Right atrium auricular region (tissue), 2 donors: ENCODE data around the gene LRRC55. TPM values are rescaled to one million over a fixed set of nuclear protein-coding genes. Genes with fewer than 3 reads are reported as not detected.

Experiments
- DNase-seq: peaks from one replicate; pipeline ENCODE4 v3.0.0-alpha.2; 2019; ENCODE audit warnings: low spot score
- H3K27ac ChIP-seq, 2 donors: fragments of 200-600 bp; sonication (generic); 1 replicate in 1 of 2; 2 replicates in 1 of 2; pipeline ENCODE4 v1.5.1; 2016 to 2019
- H3K27me3 ChIP-seq, 2 donors: fragments of 200-600 bp; sonication (generic); one replicate each; pipeline versions ENCODE4 v1.5.1 to v1.6.0; 2017 to 2019
- H3K36me3 ChIP-seq: fragments of 200-600 bp; sonication (generic); one replicate; pipeline ENCODE4 v1.5.1; 2016
- H3K4me1 ChIP-seq, 2 donors: fragments of 200-600 bp; sonication (generic); one replicate each; pipeline versions ENCODE4 v1.5.1 to v1.6.0; 2017 to 2019
- H3K4me3 ChIP-seq, 2 donors: fragments of 200-600 bp; sonication (generic); 1 replicate in 1 of 2; 2 replicates in 1 of 2; pipeline ENCODE4 v1.5.1; 2017 to 2019; ENCODE audit warnings: mild to moderate bottlenecking in 1 of 2, moderate library complexity in 1 of 2
- H3K9me3 ChIP-seq, 2 donors: fragments of 200-600 bp; sonication (generic); one replicate each; pipeline ENCODE4 v1.5.1; 2019
- CTCF ChIP-seq, 2 donors: fragments of 200-600 bp; sonication (generic); IDR thresholded peaks; one replicate each; pipeline ENCODE4 v1.5.1; 2019; ENCODE audit warnings: antibody characterized with exemption in 2 of 2
- total RNA-seq, 2 donors: library from RNA; depleted of rRNA; stranded (reverse); fragments of >200 nt; gene quantifications; one replicate each; pipeline ENCODE4 v1.1.0, GENCODE V29; 2016

The LRRC55 gene
- total RNA-seq, 2 donors from 2014 or later = not detected

GRCh38 chr11:57214494-57214893 is 32.7 kb downstream of the LRRC55 start:
- no peaks in the 10 kb centered on the region for H3K27me3 ChIP-seq
- H3K4me3 ChIP-seq = no peak overlapping the region
- DNase-seq = no peak
- no peak overlapping the region for H3K27ac ChIP-seq
- no peak for TF ChIP-seq CTCF (IDR thresholded peaks at IDR 0.05)
- peaks cover under 1 to 44% of the 10 kb centered on the region in 2 donors for H3K4me1 ChIP-seq
- H3K9me3 ChIP-seq = no peaks in the 10 kb centered on the region
- no peaks in the 10 kb centered on the region for H3K36me3 ChIP-seq

- no peak for TF ChIP-seq CTCF (IDR thresholded peaks at IDR 0.05)
- Histone ChIP-seq H3K27ac (no peak overlapping the region), H3K27me3 (no peaks in the 10 kb centered on the region), H3K4me3 (no peak overlapping the region), H3K36me3 (no peaks in the 10 kb centered on the region), H3K9me3 (no peaks in the 10 kb centered on the region), H3K4me1 (peaks cover 3 to 49% of the 10 kb centered on the region in 2 donors)
- no peak for DNase-seq
These were observed 34.7 kb downstream of the LRRC55 start for GRCh38 chr11:57216463-57216862.

DNA sequence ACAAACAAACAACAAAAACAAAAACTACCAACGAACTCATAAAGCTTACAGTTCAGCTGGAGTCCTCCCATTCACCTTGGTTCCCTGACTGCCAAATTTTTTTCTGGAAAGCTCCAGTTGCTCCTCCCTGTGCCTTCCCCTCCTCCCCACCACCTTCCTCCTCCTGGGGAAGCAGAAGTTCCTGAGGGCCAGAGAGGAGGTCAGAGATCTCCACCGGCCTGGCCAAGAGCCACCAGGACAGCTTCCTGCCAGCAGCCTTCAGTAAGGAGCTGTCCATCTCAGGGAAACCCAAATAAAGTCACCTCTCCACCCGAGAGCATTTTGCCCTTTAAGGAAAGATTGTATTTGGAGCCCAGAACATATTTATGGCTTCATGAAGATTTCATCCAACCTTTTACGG is 35.3 kb downstream of the LRRC55 start:
- no peaks in the 10 kb centered on the region for H3K9me3 ChIP-seq
- H3K36me3 ChIP-seq = no peaks in the 10 kb centered on the region
- H3K27me3 ChIP-seq = no peaks in the 10 kb centered on the region
- TF ChIP-seq CTCF (IDR thresholded peaks at IDR 0.05) = no peak
- peaks cover 3 to 49% of the 10 kb centered on the region in 2 donors for H3K4me1 ChIP-seq
- no peak for DNase-seq
- H3K4me3 ChIP-seq = no peak overlapping the region
- H3K27ac ChIP-seq = no peak overlapping the region

GRCh38 chr11:57219021-57219627 is 37.4 kb downstream of the LRRC55 start:
- peak overlapping the region in 1 of 2 donors; percentile 65 for H3K27ac ChIP-seq
- H3K36me3 ChIP-seq = no peaks in the 10 kb centered on the region
- DNase-seq = peak; percentile 80
- H3K4me3 ChIP-seq = no peak overlapping the region
- H3K4me1 ChIP-seq = peaks cover 3 to 39% of the 10 kb centered on the region in 2 donors
- H3K9me3 ChIP-seq = no peaks in the 10 kb centered on the region
- H3K27me3 ChIP-seq = no peaks in the 10 kb centered on the region
- TF ChIP-seq CTCF (IDR thresholded peaks at IDR 0.05) = no peak

- Histone ChIP-seq H3K27ac (no peak overlapping the region), H3K27me3 (no peaks in the 10 kb centered on the region), H3K4me3 (no peak overlapping the region), H3K36me3 (no peaks in the 10 kb centered on the region), H3K9me3 (peaks cover 0 to 7% of the 10 kb centered on the region in 2 donors), H3K4me1 (peaks cover 3 to 18% of the 10 kb centered on the region in 2 donors)
- TF ChIP-seq CTCF (IDR thresholded peaks at IDR 0.05) = no peak
- DNase-seq = no peak
These were observed 40.5 kb downstream of the LRRC55 start for GRCh38 chr11:57222239-57222638.

- H3K4me1 ChIP-seq = peaks cover 3 to 26% of the 10 kb centered on the region in 2 donors
- no peak overlapping the region for H3K4me3 ChIP-seq
- no peak overlapping the region for H3K27ac ChIP-seq
- no peaks in the 10 kb centered on the region for H3K27me3 ChIP-seq
- no peak for DNase-seq
- no peaks in the 10 kb centered on the region for H3K36me3 ChIP-seq
- peaks cover 0 to 7% of the 10 kb centered on the region in 2 donors for H3K9me3 ChIP-seq
- TF ChIP-seq CTCF (IDR thresholded peaks at IDR 0.05) = no peak
These were observed 41.8 kb downstream of the LRRC55 start for GRCh38 chr11:57223601-57224000.
